Testis (tissue), 3 donors: ENCODE measurements around the gene THRAP3. TPM values are rescaled to one million over a fixed set of nuclear protein-coding genes. Genes with fewer than 3 reads are reported as not detected.
A peak's percentile ranks its signal among the peaks of the same experiment; 100 is the strongest.
"Not testable (repeated sequence)": the region's sequence is repeated elsewhere in the genome, so short reads cannot be mapped to it uniquely, and the experiment has no call there.

Source experiments
- DNase-seq: peaks from one replicate; pipeline ENCODE4 v3.0.0-alpha.2; 2019
- H3K27ac ChIP-seq, 2 donors: fragments of 200-600 bp; sonication (generic); one replicate each; pipeline ENCODE4 v1.5.1; 2019
- H3K27me3 ChIP-seq: fragments of 200-600 bp; sonication (generic); one replicate; pipeline ENCODE4 v1.5.1; 2019
- H3K36me3 ChIP-seq: fragments of 200-600 bp; sonication (generic); one replicate; pipeline ENCODE4 v1.5.1; 2017; ENCODE audit warnings: low read depth; ENCODE audit errors: missing control alignments
- H3K4me1 ChIP-seq: fragments of 200-600 bp; sonication (generic); one replicate; pipeline ENCODE4 v1.5.1; 2019
- H3K4me3 ChIP-seq, 2 donors: fragments of 200-600 bp; sonication (generic); one replicate each; pipeline ENCODE4 v1.5.1; 2017 to 2019
- H3K9me3 ChIP-seq: fragments of 200-600 bp; sonication (generic); one replicate; pipeline ENCODE4 v1.5.1; 2017
- CTCF ChIP-seq, 3 experiments: fragments of 450-650 bp in 2 of 3; fragments of 200-600 bp in 1 of 3; sonication (generic) in 1 of 3; IDR thresholded peaks; one replicate each; pipeline ENCODE4 v1.5.1; 2016 to 2019; ENCODE audit warnings: antibody characterized with exemption in 3 of 3, mild to moderate bottlenecking in 2 of 3, moderate library complexity in 1 of 3
- POLR2A ChIP-seq: fragments of 450-650 bp; IDR thresholded peaks from one replicate; pipeline ENCODE4 v1.6.1; 2017; ENCODE audit warnings: antibody characterized with exemption, mild to moderate bottlenecking, moderate library complexity
- WGBS, 2 donors: methylation state at CpG; one replicate each; pipeline ENCODE4 v1.1.5; 2018; 5-methylcytosine and 5-hydroxymethylcytosine counted together
- intact Hi-C: fragments of 100-400 bp; cut with DNase I; formaldehyde crosslinking; loops from one replicate; pipeline ENCODE4 v1.15.1; 2023; ENCODE audit warnings: low total_unique reads
- polyA plus RNA-seq: library from polyadenylated mRNA; stranded (reverse); fragments of 350-450 nt; fragmentation: Illumina TruSeq; extraction: RNeasy Lipid Tissue Mini Kit (QIAGEN cat#74804); gene quantifications from one replicate; pipeline ENCODE4 v1.2.3, GENCODE V29; 2014; ENCODE audit warnings: low read depth, low replicate concordance; ENCODE audit not compliant: insufficient read depth
- total RNA-seq, 2 donors: library from RNA; depleted of rRNA; stranded (reverse); fragments of >200 nt; gene quantifications; one replicate each; pipeline ENCODE4 v1.2.3, GENCODE V29; 2016

Gene THRAP3
- total and polyA plus RNA-seq, 3 donors from 2014 or later = 72.5 to 112 (median 93.0) TPM

- H3K9me3 ChIP-seq = no peaks in the 10 kb centered on the region
- H3K36me3 ChIP-seq = no peaks in the 10 kb centered on the region
- peak overlapping the region in 1 of 2 donors; percentile 18 for H3K27ac ChIP-seq
- 31 to 45% methylated on average over 4 of the region's 4 CpGs for WGBS, 2 donors
- H3K4me3 ChIP-seq = no peak overlapping the region
- intact Hi-C loops = no loop called here
- DNase-seq = peak; percentile 68
- no peaks in the 10 kb centered on the region for H3K27me3 ChIP-seq
- TF ChIP-seq CTCF (IDR thresholded peaks at IDR 0.05) = no peak
- no peak for TF ChIP-seq POLR2A
- H3K4me1 ChIP-seq = peaks cover 11% of the 10 kb centered on the region
These were observed 24.1 kb downstream of the THRAP3 start for GRCh38 chr1:36248250-36248894.

GRCh38 chr1:36251794-36252481, 27.7 kb downstream of the THRAP3 start:
- H3K4me3 ChIP-seq = no peak overlapping the region
- H3K9me3 ChIP-seq = no peaks in the 10 kb centered on the region
- WGBS, 2 donors = 74 to 76% methylated on average over 9 of the region's 9 CpGs
- no peak for TF ChIP-seq POLR2A
- H3K36me3 ChIP-seq = no peaks in the 10 kb centered on the region
- no peak for DNase-seq
- intact Hi-C loops = no loop called here
- peaks cover 28% of the 10 kb centered on the region for H3K4me1 ChIP-seq
- H3K27ac ChIP-seq = no peak overlapping the region
- H3K27me3 ChIP-seq = no peaks in the 10 kb centered on the region

- H3K27ac ChIP-seq, intact Hi-C loops: not testable (repeated sequence)
- H3K4me1 ChIP-seq = peaks cover 28% of the 10 kb centered on the region
These were observed 28.2 kb downstream of the THRAP3 start for GRCh38 chr1:36252482-36252824.

GRCh38 chr1:36253161-36253862, 29.1 kb downstream of the THRAP3 start:
- Histone ChIP-seq H3K4me1 (peaks cover 27% of the 10 kb centered on the region), H3K27ac (no peak overlapping the region), H3K36me3 (no peaks in the 10 kb centered on the region), H3K27me3 (no peaks in the 10 kb centered on the region), H3K4me3 (no peak overlapping the region), H3K9me3 (no peaks in the 10 kb centered on the region)
- intact Hi-C loops = no loop called here
- DNase-seq = no peak
- TF ChIP-seq POLR2A = no peak
- TF ChIP-seq CTCF (IDR thresholded peaks at IDR 0.05) = no peak
- WGBS, 2 donors = 53 to 56% methylated on average over 5 of the region's 5 CpGs

More at GRCh38 chr1:36252482-36252824, 28.2 kb downstream of the THRAP3 start:
- H3K9me3 ChIP-seq, H3K27me3 ChIP-seq, H3K36me3 ChIP-seq, DNase-seq, H3K4me3 ChIP-seq: not testable (repeated sequence)
- 93 to 94% methylated on average over 6 of the region's 6 CpGs for WGBS, 2 donors

GRCh38 chr1:36256558-36257374, 32.5 kb downstream of the THRAP3 start:
- TF ChIP-seq CTCF (IDR thresholded peaks at IDR 0.05) (no peak), POLR2A (no peak)
- Histone ChIP-seq H3K27me3 (no peaks in the 10 kb centered on the region), H3K27ac (no peak overlapping the region), H3K36me3 (no peaks in the 10 kb centered on the region), H3K4me1 (peaks cover 22% of the 10 kb centered on the region), H3K9me3 (no peaks in the 10 kb centered on the region), H3K4me3 (no peak overlapping the region)
- no peak for DNase-seq
- intact Hi-C loops = no loop called here
- 79 to 81% methylated on average over 14 to 15 of the region's 15 CpGs for WGBS, 2 donors
